ENCODE measurements around the gene ARHGEF7. TPM values are rescaled to one million over a fixed set of nuclear protein-coding genes. Genes with fewer than 3 reads are reported as not detected.

Gene ARHGEF7
- total RNA-seq, 4 donors from 2014 or later: 88.7 to 119 (median 110) TPM

GRCh38 chr13:111289251-111289650 is 174.1 kb downstream of the ARHGEF7 start:
- H3K27ac ChIP-seq: no peak overlapping the region
- H3K4me3 ChIP-seq: no peak overlapping the region
- no peak for TF ChIP-seq CTCF (IDR thresholded peaks at IDR 0.05)
- TF ChIP-seq POLR2A (IDR thresholded peaks at IDR 0.05): no peak
- TF ChIP-seq EP300 (IDR thresholded peaks at IDR 0.05): no peak
- H3K9me3 ChIP-seq: no peaks in the 10 kb centered on the region
- no peaks in the 10 kb centered on the region for H3K27me3 ChIP-seq
- H3K36me3 ChIP-seq: peaks cover 3 to 97% (median 18%) of the 10 kb centered on the region in 3 donors
- no peak for DNase-seq (ENCODE audit: low spot score in 2 of 2)
- no peaks in the 10 kb centered on the region for H3K4me1 ChIP-seq
- 93% methylated on average over 11 of the region's 11 CpGs for WGBS, 2 donors

- H3K36me3 ChIP-seq: peaks cover 0 to 88% (median 9%) of the 10 kb centered on the region in 3 donors
- H3K4me3 ChIP-seq: no peak overlapping the region
- no peaks in the 10 kb centered on the region for H3K27me3 ChIP-seq
- WGBS, 2 donors: 84 to 88% methylated on average over 14 of the region's 14 CpGs
- no peaks in the 10 kb centered on the region for H3K4me1 ChIP-seq
- TF ChIP-seq POLR2A (IDR thresholded peaks at IDR 0.05): no peak
- TF ChIP-seq EP300 (IDR thresholded peaks at IDR 0.05): no peak
- no peak for TF ChIP-seq CTCF (IDR thresholded peaks at IDR 0.05)
- no peak overlapping the region for H3K27ac ChIP-seq
- DNase-seq (ENCODE audit: low spot score in 2 of 2): no peak
- no peaks in the 10 kb centered on the region for H3K9me3 ChIP-seq
Measured at GRCh38 chr13:111291908-111292307, 176.8 kb downstream of the ARHGEF7 start.

GRCh38 chr13:111292710-111293485 is 177.8 kb downstream of the ARHGEF7 start:
- H3K27ac ChIP-seq: no peak overlapping the region
- DNase-seq (ENCODE audit: low spot score in 2 of 2): no peak
- no peaks in the 10 kb centered on the region for H3K9me3 ChIP-seq
- no peaks in the 10 kb centered on the region for H3K27me3 ChIP-seq
- H3K4me1 ChIP-seq: no peaks in the 10 kb centered on the region
- 85 to 86% methylated on average over 13 of the region's 13 CpGs for WGBS, 2 donors
- peaks cover 0 to 86% (median 7%) of the 10 kb centered on the region in 3 donors for H3K36me3 ChIP-seq
- TF ChIP-seq POLR2A (IDR thresholded peaks at IDR 0.05) (no peak), EP300 (IDR thresholded peaks at IDR 0.05) (no peak), CTCF (IDR thresholded peaks at IDR 0.05) (no peak)
- H3K4me3 ChIP-seq: no peak overlapping the region

- H3K36me3 ChIP-seq: peaks cover 0 to 84% (median under 1%) of the 10 kb centered on the region in 3 donors
- no peaks in the 10 kb centered on the region for H3K9me3 ChIP-seq
Measured at GRCh38 chr13:111295886-111296285, 180.8 kb downstream of the ARHGEF7 start.

More at GRCh38 chr13:111295886-111296285, 180.8 kb downstream of the ARHGEF7 start:
- Histone ChIP-seq H3K4me3 (no peak overlapping the region), H3K27me3 (no peaks in the 10 kb centered on the region), H3K27ac (no peak overlapping the region), H3K4me1 (no peaks in the 10 kb centered on the region)
- TF ChIP-seq EP300 (IDR thresholded peaks at IDR 0.05): no peak
- TF ChIP-seq POLR2A (IDR thresholded peaks at IDR 0.05): no peak
- TF ChIP-seq CTCF (IDR thresholded peaks at IDR 0.05): no peak
- 89 to 95% methylated on average over 9 of the region's 9 CpGs for WGBS, 2 donors
- no peak for DNase-seq (ENCODE audit: low spot score in 2 of 2)
